ENCODE measurements around the gene JAM3. TPM values are rescaled to one million over a fixed set of nuclear protein-coding genes. Genes with fewer than 3 reads are reported as not detected.
A peak's percentile ranks its signal among the peaks of the same experiment; 100 is the strongest.

JAM3 gene
- total RNA-seq, 1 donor from 2014 or later: 101 TPM

- Mint-ChIP-seq H3K4me3 (ENCODE audit: unreplicated experiment) (no peak overlapping the region), H3K4me1 (ENCODE audit: low read depth, unreplicated experiment) (no peaks in the 10 kb centered on the region), H3K27ac (ENCODE audit: unreplicated experiment) (no peak overlapping the region), H3K36me3 (ENCODE audit: unreplicated experiment) (peaks cover 44% of the 10 kb centered on the region), H3K27me3 (ENCODE audit: unreplicated experiment) (peaks cover 7% of the 10 kb centered on the region), H3K9me3 (ENCODE audit: unreplicated experiment) (peaks cover 15% of the 10 kb centered on the region)
- no peak for TF ChIP-seq CTCF (IDR thresholded peaks at IDR 0.05; ENCODE audit: partially characterized antibody, unreplicated experiment)
- no peak for DNase-seq
Observed at GRCh38 chr11:134170177-134170918, 101.5 kb downstream of the JAM3 start.

- peaks cover 7% of the 10 kb centered on the region for H3K27me3 Mint-ChIP-seq (ENCODE audit: unreplicated experiment)
- H3K27ac Mint-ChIP-seq (ENCODE audit: unreplicated experiment): no peak overlapping the region
- no peaks in the 10 kb centered on the region for H3K4me1 Mint-ChIP-seq (ENCODE audit: low read depth, unreplicated experiment)
- DNase-seq: no peak
- no peak overlapping the region for H3K4me3 Mint-ChIP-seq (ENCODE audit: unreplicated experiment)
- TF ChIP-seq CTCF (IDR thresholded peaks at IDR 0.05; ENCODE audit: partially characterized antibody, unreplicated experiment): no peak
- peaks cover 13% of the 10 kb centered on the region for H3K9me3 Mint-ChIP-seq (ENCODE audit: unreplicated experiment)
- H3K36me3 Mint-ChIP-seq (ENCODE audit: unreplicated experiment): peaks cover 40% of the 10 kb centered on the region
Observed at GRCh38 chr11:134170919-134171281, 102.0 kb downstream of the JAM3 start.

GRCh38 chr11:134171951-134172350 is 103.1 kb downstream of the JAM3 start:
- no peak overlapping the region for H3K4me3 Mint-ChIP-seq (ENCODE audit: unreplicated experiment)
- H3K4me1 Mint-ChIP-seq (ENCODE audit: low read depth, unreplicated experiment): no peaks in the 10 kb centered on the region
- H3K9me3 Mint-ChIP-seq (ENCODE audit: unreplicated experiment): peaks cover 13% of the 10 kb centered on the region
- peaks cover 7% of the 10 kb centered on the region for H3K27me3 Mint-ChIP-seq (ENCODE audit: unreplicated experiment)
- TF ChIP-seq CTCF (IDR thresholded peaks at IDR 0.05; ENCODE audit: partially characterized antibody, unreplicated experiment): no peak
- peak overlapping the region; percentile 36 for H3K27ac Mint-ChIP-seq (ENCODE audit: unreplicated experiment)
- H3K36me3 Mint-ChIP-seq (ENCODE audit: unreplicated experiment): peaks cover 40% of the 10 kb centered on the region
- DNase-seq: no peak

- no peak for TF ChIP-seq CTCF (IDR thresholded peaks at IDR 0.05; ENCODE audit: partially characterized antibody, unreplicated experiment)
- Mint-ChIP-seq H3K36me3 (ENCODE audit: unreplicated experiment) (peaks cover 27% of the 10 kb centered on the region), H3K27ac (ENCODE audit: unreplicated experiment) (no peak overlapping the region), H3K9me3 (ENCODE audit: unreplicated experiment) (peaks cover 5% of the 10 kb centered on the region), H3K4me3 (ENCODE audit: unreplicated experiment) (no peak overlapping the region), H3K27me3 (ENCODE audit: unreplicated experiment) (peaks cover 4% of the 10 kb centered on the region), H3K4me1 (ENCODE audit: low read depth, unreplicated experiment) (no peaks in the 10 kb centered on the region)
- no peak for DNase-seq
Observed at GRCh38 chr11:134173296-134173695, 104.4 kb downstream of the JAM3 start.

GRCh38 chr11:134176284-134176683 is 107.4 kb downstream of the JAM3 start:
- no peak for TF ChIP-seq CTCF (IDR thresholded peaks at IDR 0.05; ENCODE audit: partially characterized antibody, unreplicated experiment)
- DNase-seq: no peak
- H3K36me3 Mint-ChIP-seq (ENCODE audit: unreplicated experiment): peaks cover 11% of the 10 kb centered on the region
- no peak overlapping the region for H3K4me3 Mint-ChIP-seq (ENCODE audit: unreplicated experiment)
- H3K27ac Mint-ChIP-seq (ENCODE audit: unreplicated experiment): no peak overlapping the region
- no peaks in the 10 kb centered on the region for H3K4me1 Mint-ChIP-seq (ENCODE audit: low read depth, unreplicated experiment)
- H3K9me3 Mint-ChIP-seq (ENCODE audit: unreplicated experiment): peaks cover 3% of the 10 kb centered on the region
- peaks cover 4% of the 10 kb centered on the region for H3K27me3 Mint-ChIP-seq (ENCODE audit: unreplicated experiment)

All from glutamatergic neuron (in vitro differentiated cells).